ENCODE results near the gene CIDEB. TPM values are rescaled to one million over a fixed set of nuclear protein-coding genes. Genes with fewer than 3 reads are reported as not detected.
"Not testable (repeated sequence)": the region's sequence is repeated elsewhere in the genome, so short reads cannot be mapped to it uniquely, and the experiment has no call there.

CIDEB gene
- 10 to 100 TPM; 19.1 to 34.0 TPM for total RNA-seq

GRCh38 chr14:24307575-24308341 is at the start of gene CIDEB:
Gene CIDEB (minus strand): TSS chr14:24307977. CDS start chr14:24307858, 119 bp downstream.
- Histone ChIP-seq H3K27ac (peak within 1 kb of the TSS; percentile 77 to 92 (median 82)), H3K36me3 (replicated peaks in 1 of 2; ENCODE audit: insufficient read depth in 1 of 2, low read depth in 2 of 2) (peaks cover 6 to 26% of the 10 kb centered on the region in 2 donors), H3K4me1 (peaks cover 62% of the 10 kb centered on the region), H3K4me3 (no peak within 1 kb of the TSS), H3K9me3 (no peaks in the 10 kb centered on the region), H3K27me3 (no peaks in the 10 kb centered on the region)
- TF ChIP-seq POLR2A (IDR thresholded peaks at IDR 0.05) (peak; percentile 41 to 55 (median 54)), CTCF (IDR thresholded peaks at IDR 0.05) (peak; percentile 83 to 97 (median 93))
- ATAC-seq (peak; percentile 72), DNase-seq (peak; percentile 85 to 92 (median 90))
- intact Hi-C loops (cut with DNase I) = no loop called here
- WGBS, 2 donors = 27 to 29% methylated on average over 6 of the region's 6 CpGs

DNA sequence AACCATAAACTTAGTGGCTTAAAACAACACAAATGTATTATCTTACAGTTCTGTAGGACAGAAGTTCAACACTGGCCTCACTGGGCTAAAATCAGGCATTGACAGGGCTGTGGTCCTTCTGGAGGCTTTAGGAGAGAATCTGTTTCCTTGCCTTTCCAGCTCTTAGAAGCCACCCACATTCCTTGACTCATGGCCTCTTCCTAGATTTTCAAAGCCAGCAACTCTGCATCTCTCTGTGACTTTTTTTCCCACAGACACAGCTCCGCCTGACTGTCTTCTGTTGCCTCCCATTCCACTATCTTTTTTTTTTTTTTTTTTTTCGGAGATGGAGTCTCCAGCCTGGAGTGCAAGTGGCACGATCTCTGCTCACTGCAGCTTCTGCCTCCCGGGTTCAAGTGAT is 48.4 kb upstream of the CIDEB start:
- ATAC-seq = no peak
- TF ChIP-seq POLR2A (IDR thresholded peaks at IDR 0.05) (no peak), CTCF (IDR thresholded peaks at IDR 0.05) (no peak)
- H3K4me3 ChIP-seq = no peak overlapping the region
- H3K4me1 ChIP-seq = peaks cover 3% of the 10 kb centered on the region
- 78% methylated on average over 4 of the region's 4 CpGs for WGBS, 2 donors
- H3K27me3 ChIP-seq = no peaks in the 10 kb centered on the region
- H3K9me3 ChIP-seq = no peaks in the 10 kb centered on the region
- DNase-seq = no peak
- intact Hi-C loops (cut with DNase I) = no loop called here
- no peak overlapping the region for H3K27ac ChIP-seq
- no peaks in the 10 kb centered on the region for H3K36me3 ChIP-seq (replicated peaks in 1 of 2; ENCODE audit: insufficient read depth in 1 of 2, low read depth in 2 of 2)

GRCh38 chr14:24355009-24355408 is 47.2 kb upstream of the CIDEB start:
- TF ChIP-seq CTCF (IDR thresholded peaks at IDR 0.05) = no peak
- TF ChIP-seq POLR2A (IDR thresholded peaks at IDR 0.05) = no peak
- ATAC-seq (no peak), DNase-seq (no peak)
- peaks cover 3% of the 10 kb centered on the region for H3K4me1 ChIP-seq
- no peaks in the 10 kb centered on the region for H3K9me3 ChIP-seq
- H3K4me3 ChIP-seq = no peak overlapping the region
- 84 to 87% methylated on average over 7 of the region's 7 CpGs for WGBS, 2 donors
- no peak overlapping the region for H3K27ac ChIP-seq
- no peaks in the 10 kb centered on the region for H3K27me3 ChIP-seq
- H3K36me3 ChIP-seq (replicated peaks in 1 of 2; ENCODE audit: insufficient read depth in 1 of 2, low read depth in 2 of 2) = no peaks in the 10 kb centered on the region
- intact Hi-C loops (cut with DNase I) = no loop called here

GRCh38 chr14:24354482-24354825 is 46.7 kb upstream of the CIDEB start:
- ATAC-seq; intact Hi-C loops (cut with DNase I); H3K4me1 ChIP-seq; H3K27me3 ChIP-seq; H3K27ac ChIP-seq; H3K9me3 ChIP-seq; H3K36me3 ChIP-seq (replicated peaks in 1 of 2; ENCODE audit: insufficient read depth in 1 of 2, low read depth in 2 of 2); DNase-seq; H3K4me3 ChIP-seq: not testable (repeated sequence)
- 72 to 73% methylated on average over 3 of the region's 3 CpGs for WGBS, 2 donors

DNA sequence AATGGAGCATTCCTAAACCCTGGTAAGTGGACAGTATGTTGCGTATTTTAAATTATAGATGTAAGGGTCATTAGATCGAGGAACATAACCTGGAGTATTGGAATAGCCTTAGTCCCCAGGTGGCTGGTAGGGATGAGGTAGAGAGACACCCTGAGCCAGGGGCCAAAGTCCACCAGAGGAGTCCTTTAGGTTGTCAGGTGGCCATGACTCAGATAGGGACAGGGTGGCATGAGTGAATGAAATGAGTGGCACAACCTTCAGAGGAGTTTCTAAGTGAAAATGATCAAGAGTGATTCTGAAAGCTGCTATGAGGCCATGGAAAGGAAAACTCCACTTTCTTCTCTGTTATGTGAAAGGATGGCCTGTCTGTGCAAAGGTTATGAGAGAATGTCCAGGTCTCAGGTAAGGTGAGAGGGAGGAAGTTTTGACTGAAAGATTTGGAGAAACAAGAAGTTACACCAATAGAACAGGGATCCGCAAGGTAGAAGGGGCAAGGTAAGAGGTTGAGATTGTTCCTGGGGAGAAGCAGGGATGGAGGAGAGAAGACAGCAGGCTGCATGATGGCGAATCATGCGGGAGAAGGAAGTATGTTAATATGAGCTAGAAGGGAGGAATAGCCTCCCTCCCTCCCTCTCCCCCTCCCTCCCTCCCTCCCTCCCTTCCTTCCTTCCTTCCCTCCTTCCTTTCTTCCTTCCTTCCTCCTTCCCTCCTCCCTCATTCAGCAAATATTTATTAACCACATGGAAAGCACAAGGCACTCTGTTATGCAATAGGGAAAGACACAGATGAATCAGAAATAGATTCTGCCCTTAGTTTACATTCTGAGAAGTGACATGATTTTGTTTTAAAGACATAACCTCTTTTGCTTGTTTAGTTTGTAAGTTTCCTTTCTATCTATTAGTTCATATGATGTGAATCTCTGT is 46.0 kb upstream of the CIDEB start:
- H3K36me3 ChIP-seq (replicated peaks in 1 of 2; ENCODE audit: insufficient read depth in 1 of 2, low read depth in 2 of 2) = no peaks in the 10 kb centered on the region
- DNase-seq (no peak), ATAC-seq (no peak)
- 82 to 84% methylated on average over 5 of the region's 5 CpGs for WGBS, 2 donors
- peaks cover 3% of the 10 kb centered on the region for H3K4me1 ChIP-seq
- no peak overlapping the region for H3K4me3 ChIP-seq
- H3K27ac ChIP-seq = no peak overlapping the region
- H3K9me3 ChIP-seq = no peaks in the 10 kb centered on the region
- H3K27me3 ChIP-seq = no peaks in the 10 kb centered on the region
- no peak for TF ChIP-seq POLR2A (IDR thresholded peaks at IDR 0.05)
- no peak for TF ChIP-seq CTCF (IDR thresholded peaks at IDR 0.05)
- intact Hi-C loops (cut with DNase I) = no loop called here

All from body of pancreas (tissue), 4 donors.